ENCODE data around the gene CTNNA3. TPM values are rescaled to one million over a fixed set of nuclear protein-coding genes. Genes with fewer than 3 reads are reported as not detected.

CTNNA3 gene
- total RNA-seq, 2 donors from 2014 or later: under 0.01 to 0.33 TPM

DNA sequence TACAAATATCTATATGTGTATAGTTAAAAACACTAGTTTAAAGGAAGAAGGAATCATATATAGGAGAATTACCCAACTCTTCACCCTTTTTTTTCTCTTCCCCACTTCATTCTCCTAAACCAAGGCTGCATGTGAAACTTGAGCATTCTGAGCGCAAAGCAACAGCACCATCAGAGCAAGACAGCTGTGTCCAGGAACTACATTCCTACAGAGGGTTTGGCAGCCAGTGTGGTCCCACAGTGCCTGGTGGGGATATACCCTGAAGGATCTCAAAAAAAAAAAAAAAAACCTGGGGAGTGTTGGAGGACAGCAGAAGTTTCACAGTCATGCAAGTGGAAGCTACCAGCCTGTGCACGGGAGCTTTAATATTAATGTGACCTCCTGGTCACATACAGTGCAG lies 310.4 kb downstream of the CTNNA3 start:
- H3K4me3 ChIP-seq: no peak overlapping the region
- intact Hi-C loops (cut with DNase I): no loop called here
- no peak overlapping the region for H3K27ac ChIP-seq
- no peaks in the 10 kb centered on the region for H3K36me3 ChIP-seq (replicated peaks in 1 of 2; ENCODE audit: insufficient read depth in 1 of 2, low read depth in 2 of 2)
- TF ChIP-seq POLR2A (IDR thresholded peaks at IDR 0.05): no peak
- TF ChIP-seq, protein P1, sequence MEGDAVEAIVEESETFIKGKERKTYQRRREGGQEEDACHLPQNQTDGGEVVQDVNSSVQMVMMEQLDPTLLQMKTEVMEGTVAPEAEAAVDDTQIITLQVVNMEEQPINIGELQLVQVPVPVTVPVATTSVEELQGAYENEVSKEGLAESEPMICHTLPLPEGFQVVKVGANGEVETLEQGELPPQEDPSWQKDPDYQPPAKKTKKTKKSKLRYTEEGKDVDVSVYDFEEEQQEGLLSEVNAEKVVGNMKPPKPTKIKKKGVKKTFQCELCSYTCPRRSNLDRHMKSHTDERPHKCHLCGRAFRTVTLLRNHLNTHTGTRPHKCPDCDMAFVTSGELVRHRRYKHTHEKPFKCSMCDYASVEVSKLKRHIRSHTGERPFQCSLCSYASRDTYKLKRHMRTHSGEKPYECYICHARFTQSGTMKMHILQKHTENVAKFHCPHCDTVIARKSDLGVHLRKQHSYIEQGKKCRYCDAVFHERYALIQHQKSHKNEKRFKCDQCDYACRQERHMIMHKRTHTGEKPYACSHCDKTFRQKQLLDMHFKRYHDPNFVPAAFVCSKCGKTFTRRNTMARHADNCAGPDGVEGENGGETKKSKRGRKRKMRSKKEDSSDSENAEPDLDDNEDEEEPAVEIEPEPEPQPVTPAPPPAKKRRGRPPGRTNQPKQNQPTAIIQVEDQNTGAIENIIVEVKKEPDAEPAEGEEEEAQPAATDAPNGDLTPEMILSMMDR (IDR thresholded peaks at IDR 0.05): no peak
- H3K27me3 ChIP-seq: no peaks in the 10 kb centered on the region
- H3K4me1 ChIP-seq: no peaks in the 10 kb centered on the region
- ATAC-seq: no peak
- 89 to 94% methylated on average over 2 of the region's 2 CpGs for whole genome bisulfite sequencing, 2 donors
- no peaks in the 10 kb centered on the region for H3K9me3 ChIP-seq
- no peak for DNase-seq

DNA sequence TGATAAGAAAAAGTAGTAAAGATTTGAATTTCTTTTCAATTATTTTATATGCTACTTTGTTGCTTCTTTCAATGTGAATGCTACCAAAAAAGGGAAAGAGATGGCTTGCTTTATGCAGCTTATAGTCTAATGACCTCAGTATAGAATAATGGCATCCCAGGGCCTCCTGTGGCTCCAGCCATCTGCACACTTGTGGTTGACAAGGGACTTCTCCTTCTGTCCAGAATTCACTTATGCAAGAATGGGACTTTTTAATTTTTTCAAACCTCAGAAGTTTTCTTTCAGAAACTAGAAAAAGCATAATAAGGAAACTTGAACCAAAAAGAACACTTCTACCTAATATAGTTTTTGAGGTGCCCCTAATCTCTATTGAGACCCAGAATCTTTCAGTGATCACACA lies 310.9 kb downstream of the CTNNA3 start:
- no peaks in the 10 kb centered on the region for H3K36me3 ChIP-seq (replicated peaks in 1 of 2; ENCODE audit: insufficient read depth in 1 of 2, low read depth in 2 of 2)
- no peak for DNase-seq
- no peak for TF ChIP-seq POLR2A (IDR thresholded peaks at IDR 0.05)
- H3K4me3 ChIP-seq: no peak overlapping the region
- no peaks in the 10 kb centered on the region for H3K4me1 ChIP-seq
- intact Hi-C loops (cut with DNase I): no loop called here
- no peak for ATAC-seq
- H3K27ac ChIP-seq: no peak overlapping the region
- H3K27me3 ChIP-seq: no peaks in the 10 kb centered on the region
- H3K9me3 ChIP-seq: no peaks in the 10 kb centered on the region

DNA sequence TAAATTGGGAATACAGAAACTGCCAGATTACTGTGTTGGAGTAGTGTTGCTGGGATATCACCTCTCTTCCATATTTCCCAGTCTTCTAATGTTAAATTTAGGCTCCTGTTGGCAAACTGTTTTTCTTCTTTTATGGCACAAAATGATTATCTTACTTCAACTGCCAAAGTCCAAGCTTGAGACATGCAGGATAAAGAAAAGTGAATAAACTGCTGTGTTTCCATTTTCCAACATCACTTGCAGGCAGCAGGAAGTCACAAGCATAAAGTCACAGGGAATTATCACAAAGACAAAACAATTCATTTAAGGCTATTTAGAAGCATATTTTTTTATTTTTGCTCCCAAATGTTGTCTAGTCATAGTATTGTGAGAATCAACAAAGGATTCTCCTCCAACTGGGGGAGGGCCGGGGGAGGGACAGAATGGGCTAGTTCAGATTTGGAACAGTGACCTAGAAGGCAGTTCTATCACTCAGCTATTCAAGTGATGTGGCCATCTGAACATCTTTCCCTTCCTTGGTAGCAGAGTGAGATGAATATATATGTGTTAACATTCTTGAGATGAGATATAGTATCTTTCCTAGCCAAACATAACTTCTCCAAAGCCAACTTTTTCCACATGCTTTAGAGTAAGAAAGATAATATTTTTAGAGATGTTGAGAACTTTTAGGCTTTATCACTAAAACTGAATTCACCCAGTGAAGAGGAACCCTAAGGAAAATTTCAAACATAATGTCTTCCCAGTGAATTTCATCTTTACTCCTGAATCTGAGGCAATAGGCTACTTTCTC lies 364.7 kb downstream of the CTNNA3 start:
- intact Hi-C loops (cut with DNase I): no loop called here
- ATAC-seq (no peak), DNase-seq (no peak)
- Histone ChIP-seq H3K4me1 (no peaks in the 10 kb centered on the region), H3K27me3 (no peaks in the 10 kb centered on the region), H3K27ac (no peak overlapping the region), H3K9me3 (no peaks in the 10 kb centered on the region), H3K4me3 (no peak overlapping the region), H3K36me3 (replicated peaks in 1 of 2; ENCODE audit: insufficient read depth in 1 of 2, low read depth in 2 of 2) (no peaks in the 10 kb centered on the region)
- TF ChIP-seq, protein P1 (IDR thresholded peaks at IDR 0.05): no peak
- no peak for TF ChIP-seq POLR2A (IDR thresholded peaks at IDR 0.05)
- WGBS, 2 donors: 62 to 82% methylated on average over 1 of the region's 1 CpG

DNA sequence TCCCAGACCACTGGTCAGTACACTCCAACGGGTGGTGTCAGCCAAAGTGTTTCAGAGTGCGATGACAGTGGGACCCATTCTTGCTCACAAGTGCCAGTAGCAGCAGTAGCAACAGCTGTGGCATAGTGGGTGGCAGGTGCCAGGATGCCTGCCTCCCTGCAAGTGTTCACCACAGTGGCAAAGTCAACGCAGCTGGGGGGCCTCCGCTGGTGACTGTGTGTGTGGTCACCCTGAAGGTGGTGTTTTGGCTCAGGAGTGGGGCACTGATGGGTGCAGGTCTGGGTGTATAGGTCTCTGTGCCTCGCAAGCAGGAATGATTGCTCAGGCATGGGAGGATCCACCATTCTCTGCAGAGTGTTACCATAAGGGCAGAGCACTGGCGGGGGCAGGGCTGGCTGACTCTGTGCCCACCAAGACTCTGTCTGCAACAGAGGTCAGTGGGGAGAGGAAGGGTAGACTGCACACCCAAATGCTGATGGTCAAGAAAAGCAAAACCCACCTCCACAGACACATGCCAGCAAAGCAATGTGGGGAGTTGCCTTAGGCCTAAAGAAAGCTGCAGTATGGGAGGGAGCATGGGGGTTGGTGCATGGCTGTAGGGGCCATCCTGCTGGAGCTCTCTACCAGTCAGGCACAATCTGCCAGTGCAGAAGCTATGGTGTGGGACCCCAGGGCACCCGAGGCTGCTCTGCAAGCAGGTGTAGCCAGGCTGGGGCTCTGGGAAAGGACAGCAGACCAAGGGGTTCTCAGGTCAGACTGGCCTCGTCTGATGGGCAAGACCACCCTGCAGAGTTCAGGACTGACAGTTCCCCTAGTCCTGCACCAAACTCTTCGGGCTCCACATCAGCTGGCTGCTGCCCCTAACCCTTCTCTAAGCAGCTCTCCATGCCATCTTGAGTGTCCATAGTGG lies 368.1 kb downstream of the CTNNA3 start:
- 59 to 72% methylated on average over 7 to 9 of the region's 9 CpGs for WGBS, 2 donors
- DNase-seq: no peak

DNA sequence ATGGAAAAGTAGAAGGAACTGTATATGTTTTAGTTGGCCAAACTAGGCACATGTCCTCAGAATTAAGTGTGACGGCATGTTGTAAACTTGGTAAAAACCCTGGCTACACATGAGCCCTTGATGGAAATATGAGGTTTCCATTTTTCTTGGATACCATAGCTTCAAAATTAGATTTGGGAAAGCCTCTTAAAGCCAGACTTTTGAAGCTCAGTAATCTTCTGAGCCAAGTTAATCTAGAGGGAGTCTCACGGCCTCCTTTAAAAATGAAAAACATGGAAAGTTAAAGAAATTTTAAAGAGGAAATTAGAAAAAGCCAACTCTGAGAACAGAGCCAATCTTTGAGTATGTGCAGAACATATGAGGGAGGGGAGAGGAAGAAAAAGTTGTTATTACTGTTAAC lies 376.0 kb downstream of the CTNNA3 start:
- Histone ChIP-seq H3K4me3 (no peak overlapping the region), H3K4me1 (no peaks in the 10 kb centered on the region), H3K36me3 (replicated peaks in 1 of 2; ENCODE audit: insufficient read depth in 1 of 2, low read depth in 2 of 2) (no peaks in the 10 kb centered on the region), H3K9me3 (no peaks in the 10 kb centered on the region), H3K27ac (no peak overlapping the region), H3K27me3 (no peaks in the 10 kb centered on the region)
- no peak for ATAC-seq
- 44 to 47% methylated on average over 2 of the region's 2 CpGs for WGBS, 2 donors
- DNase-seq: no peak
- TF ChIP-seq, protein P1 (IDR thresholded peaks at IDR 0.05): no peak
- no peak for TF ChIP-seq POLR2A (IDR thresholded peaks at IDR 0.05)
- intact Hi-C loops (cut with DNase I): no loop called here

More for the DNA sequence above, 368.1 kb downstream of the CTNNA3 start:
- no peaks in the 10 kb centered on the region for H3K9me3 ChIP-seq
- no peaks in the 10 kb centered on the region for H3K4me1 ChIP-seq
- no peak overlapping the region for H3K4me3 ChIP-seq
- no peak for ATAC-seq
- TF ChIP-seq, protein P1 (IDR thresholded peaks at IDR 0.05): no peak
- TF ChIP-seq POLR2A (IDR thresholded peaks at IDR 0.05): no peak
- no peaks in the 10 kb centered on the region for H3K27me3 ChIP-seq
- no peaks in the 10 kb centered on the region for H3K36me3 ChIP-seq (replicated peaks in 1 of 2; ENCODE audit: insufficient read depth in 1 of 2, low read depth in 2 of 2)
- H3K27ac ChIP-seq: no peak overlapping the region
- intact Hi-C loops (cut with DNase I): no loop called here
